ENCODE measurements around the gene MIDN. TPM values are rescaled to one million over a fixed set of nuclear protein-coding genes. Genes with fewer than 3 reads are reported as not detected.

MIDN gene
- total and polyA plus RNA-seq, 12 donors: 8.6 to 189 (median 59.9) TPM

DNA sequence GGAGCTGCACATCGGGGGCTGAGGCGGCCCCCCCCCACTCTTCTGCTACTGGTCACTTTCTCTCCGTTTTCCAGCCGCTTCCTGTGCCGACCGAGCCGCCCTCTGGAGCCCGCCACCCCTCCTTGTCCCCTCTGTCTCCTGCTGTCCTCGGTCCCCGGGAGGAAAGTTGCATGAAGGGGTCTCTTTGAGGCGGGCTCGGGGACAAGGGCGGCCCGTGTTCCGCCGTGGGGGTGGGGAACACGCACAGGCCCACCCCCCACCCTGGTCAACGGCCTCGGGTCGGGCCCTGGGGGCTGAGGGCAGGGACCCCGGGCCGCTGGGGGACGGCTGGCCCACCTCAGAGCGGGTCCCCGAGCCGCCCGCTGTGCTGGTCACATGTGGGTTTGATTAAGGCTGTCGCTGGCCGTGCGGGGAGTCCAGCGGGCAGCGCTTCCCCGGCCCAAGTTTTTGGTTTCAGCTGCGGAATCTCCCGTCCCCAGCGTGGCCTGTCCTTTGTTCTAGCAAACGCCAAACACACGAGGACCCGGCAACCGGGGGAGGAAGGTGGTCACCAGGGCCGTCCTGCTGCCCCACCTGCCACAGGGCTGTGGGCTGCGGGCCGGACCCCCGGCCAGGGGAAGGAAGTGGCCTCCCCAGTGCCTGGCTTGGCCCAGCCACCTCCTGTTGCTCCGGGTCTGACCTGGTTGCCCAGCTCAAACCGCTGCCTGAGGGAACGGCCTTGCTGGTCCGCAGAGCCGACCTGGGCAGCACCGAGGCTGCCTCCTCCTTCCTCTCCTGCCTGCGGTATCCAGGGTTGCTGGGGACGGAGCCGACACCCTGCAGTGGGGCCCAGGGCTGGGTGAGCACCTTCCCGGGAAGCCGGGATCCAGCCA lies 39.2 kb downstream of the MIDN start:
- intact Hi-C loops (cut with DNase I): loop anchor here (10.0 kb wide), 2 partner anchors 97 to 227 kb away; partner anchors contain the start of genes ADAMTSL5 (in 1 of the 2) and NDUFS7 (in 1 of the 2)
- H3K36me3 ChIP-seq (replicated peaks in 1 of 2): no peaks in the 10 kb centered on the region
- TF ChIP-seq, protein P1, sequence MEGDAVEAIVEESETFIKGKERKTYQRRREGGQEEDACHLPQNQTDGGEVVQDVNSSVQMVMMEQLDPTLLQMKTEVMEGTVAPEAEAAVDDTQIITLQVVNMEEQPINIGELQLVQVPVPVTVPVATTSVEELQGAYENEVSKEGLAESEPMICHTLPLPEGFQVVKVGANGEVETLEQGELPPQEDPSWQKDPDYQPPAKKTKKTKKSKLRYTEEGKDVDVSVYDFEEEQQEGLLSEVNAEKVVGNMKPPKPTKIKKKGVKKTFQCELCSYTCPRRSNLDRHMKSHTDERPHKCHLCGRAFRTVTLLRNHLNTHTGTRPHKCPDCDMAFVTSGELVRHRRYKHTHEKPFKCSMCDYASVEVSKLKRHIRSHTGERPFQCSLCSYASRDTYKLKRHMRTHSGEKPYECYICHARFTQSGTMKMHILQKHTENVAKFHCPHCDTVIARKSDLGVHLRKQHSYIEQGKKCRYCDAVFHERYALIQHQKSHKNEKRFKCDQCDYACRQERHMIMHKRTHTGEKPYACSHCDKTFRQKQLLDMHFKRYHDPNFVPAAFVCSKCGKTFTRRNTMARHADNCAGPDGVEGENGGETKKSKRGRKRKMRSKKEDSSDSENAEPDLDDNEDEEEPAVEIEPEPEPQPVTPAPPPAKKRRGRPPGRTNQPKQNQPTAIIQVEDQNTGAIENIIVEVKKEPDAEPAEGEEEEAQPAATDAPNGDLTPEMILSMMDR (IDR thresholded peaks at IDR 0.05): no peak
- TF ChIP-seq POLR2A (IDR thresholded peaks at IDR 0.05): no peak
- no peak overlapping the region for H3K27ac ChIP-seq
- H3K4me3 ChIP-seq: no peak overlapping the region
- H3K27me3 ChIP-seq: peaks cover 64% of the 10 kb centered on the region
- no peaks in the 10 kb centered on the region for H3K9me3 ChIP-seq (replicated peaks in 1 of 3)
- peaks cover 0 to 5% of the 10 kb centered on the region in 2 donors for H3K4me1 ChIP-seq (replicated peaks in 1 of 2)
- no peak for DNase-seq
- WGBS, 4 donors: 41 to 55% (median 47%) methylated on average over 26 to 55 of the region's 55 CpGs

DNA sequence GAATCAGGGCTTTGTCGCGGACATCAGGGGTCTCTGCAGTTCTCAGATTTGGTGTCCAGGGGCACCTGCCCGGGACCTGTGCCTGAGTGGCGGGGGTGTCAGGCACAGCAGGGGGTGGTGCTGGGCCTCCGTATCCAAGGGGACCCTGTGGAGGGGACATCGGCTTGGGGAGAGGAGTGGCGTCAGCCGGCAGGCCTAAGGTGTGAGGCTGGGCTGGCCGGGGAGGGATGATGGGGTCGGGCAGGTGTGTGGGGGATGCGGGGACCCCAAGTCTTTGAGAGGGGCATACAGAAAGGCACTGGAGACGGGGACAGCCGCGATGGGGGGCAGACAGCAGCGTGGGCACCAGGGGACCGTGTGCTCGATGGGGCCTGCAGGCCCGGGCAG lies 39.8 kb downstream of the MIDN start:
- intact Hi-C loops (cut with DNase I): loop anchor here (10.0 kb wide), 2 partner anchors 97 to 227 kb away; partner anchors contain the start of genes ADAMTSL5 (in 1 of the 2) and NDUFS7 (in 1 of the 2)
- no peak for DNase-seq
- Histone ChIP-seq H3K4me3 (no peak overlapping the region), H3K9me3 (replicated peaks in 1 of 3) (no peaks in the 10 kb centered on the region), H3K27me3 (peaks cover 64% of the 10 kb centered on the region), H3K36me3 (replicated peaks in 1 of 2) (no peaks in the 10 kb centered on the region), H3K4me1 (replicated peaks in 1 of 2) (peaks cover 0 to 4% of the 10 kb centered on the region in 2 donors), H3K27ac (no peak overlapping the region)
- 81 to 89% (median 85%) methylated on average over 7 to 18 of the region's 18 CpGs for WGBS, 4 donors
- TF ChIP-seq POLR2A (IDR thresholded peaks at IDR 0.05): no peak
- TF ChIP-seq, protein P1 (IDR thresholded peaks at IDR 0.05): no peak

DNA sequence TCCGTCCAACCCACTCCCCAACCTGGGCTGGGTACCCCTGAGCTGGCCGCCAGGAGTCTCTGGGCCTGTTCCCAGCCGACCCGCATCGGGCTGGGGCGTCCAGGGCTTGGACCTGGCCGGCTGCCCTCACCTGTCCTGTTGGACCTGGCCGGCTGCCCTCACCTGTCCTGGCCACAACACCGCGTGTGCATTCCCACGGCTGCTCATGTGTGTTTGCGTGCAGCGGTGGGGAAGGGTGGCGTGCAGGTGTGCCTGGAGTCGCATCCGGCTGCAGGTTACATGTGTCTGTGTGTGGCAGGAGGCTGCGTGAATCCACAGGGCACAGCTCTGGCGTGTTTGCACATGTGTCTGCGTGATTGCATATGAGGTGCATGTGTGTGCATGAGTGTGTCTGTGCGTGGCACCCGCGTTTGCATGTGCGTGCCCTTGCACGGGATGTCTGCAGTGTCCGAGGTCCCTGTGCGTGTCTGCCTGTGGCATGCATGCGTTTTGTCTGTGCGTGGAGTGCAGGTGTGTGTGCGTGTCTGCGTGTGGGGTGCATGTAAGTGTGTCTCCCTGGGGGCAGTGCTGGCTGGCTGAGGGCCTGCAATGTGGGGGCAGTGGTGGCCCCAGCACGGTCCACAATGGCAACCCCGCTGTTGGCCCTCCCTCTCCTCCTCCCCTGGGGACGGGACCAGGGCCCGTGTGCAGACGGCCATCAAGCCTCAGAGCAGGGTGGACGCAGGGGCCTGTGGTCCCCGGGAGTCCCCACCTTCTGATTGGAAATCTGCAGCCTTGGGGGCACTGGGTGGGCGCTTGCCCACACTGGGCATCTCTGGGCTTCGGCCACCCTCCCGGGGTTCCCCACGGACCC lies 40.7 kb downstream of the MIDN start:
- 77 to 89% (median 88%) methylated on average over 7 to 41 of the region's 41 CpGs for WGBS, 4 donors
- Histone ChIP-seq H3K36me3 (replicated peaks in 1 of 2) (no peaks in the 10 kb centered on the region), H3K9me3 (replicated peaks in 1 of 3) (no peaks in the 10 kb centered on the region), H3K27me3 (peaks cover 68% of the 10 kb centered on the region), H3K27ac (no peak overlapping the region), H3K4me1 (replicated peaks in 1 of 2) (no peaks in the 10 kb centered on the region), H3K4me3 (no peak overlapping the region)
- DNase-seq: no peak
- intact Hi-C loops (cut with DNase I): loop anchor here (10.0 kb wide), 2 partner anchors 96 to 226 kb away; partner anchors contain the start of genes ADAMTSL5 (in 1 of the 2) and NDUFS7 (in 1 of the 2)
- TF ChIP-seq, protein P1 (IDR thresholded peaks at IDR 0.05): no peak
- TF ChIP-seq POLR2A (IDR thresholded peaks at IDR 0.05): no peak

DNA sequence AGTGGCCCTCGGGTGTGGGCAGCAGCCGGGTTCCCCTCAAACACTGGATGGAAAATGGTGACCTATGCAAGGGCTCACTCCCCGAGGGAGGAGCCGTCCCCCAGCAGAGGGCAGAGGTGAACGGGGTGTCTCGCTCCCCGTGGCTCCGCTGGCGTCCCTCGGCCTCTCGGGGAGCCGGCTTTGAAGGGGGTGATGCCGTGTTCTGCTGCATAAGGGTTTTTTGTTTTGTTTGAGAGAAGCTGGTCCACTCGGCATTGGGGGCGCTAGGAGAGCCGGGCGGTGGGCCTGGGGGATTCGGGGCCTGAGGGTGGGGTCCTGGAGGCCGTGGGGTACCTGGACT lies 41.3 kb downstream of the MIDN start:
- intact Hi-C loops (cut with DNase I): loop anchor here (10.0 kb wide), 2 partner anchors 95 to 225 kb away; partner anchors contain the start of genes ADAMTSL5 (in 1 of the 2) and NDUFS7 (in 1 of the 2)
- no peaks in the 10 kb centered on the region for H3K36me3 ChIP-seq (replicated peaks in 1 of 2)
- 64 to 93% (median 80%) methylated on average over 5 to 19 of the region's 19 CpGs for WGBS, 4 donors
- H3K27me3 ChIP-seq: peaks cover 64% of the 10 kb centered on the region
- no peak overlapping the region for H3K27ac ChIP-seq
- H3K4me3 ChIP-seq: no peak overlapping the region
- no peak for TF ChIP-seq POLR2A (IDR thresholded peaks at IDR 0.05)
- TF ChIP-seq, protein P1 (IDR thresholded peaks at IDR 0.05): no peak
- no peaks in the 10 kb centered on the region for H3K4me1 ChIP-seq (replicated peaks in 1 of 2)
- H3K9me3 ChIP-seq (replicated peaks in 1 of 3): no peaks in the 10 kb centered on the region
- DNase-seq: no peak

Data from adrenal gland (tissue), 12 donors.